GM10847 (cell line): ENCODE measurements around the gene GALNT10.

Experiments
- POLR2A ChIP-seq: IDR thresholded peaks from 2 replicates; pipeline ENCODE4 v1.6.1; 2011; ENCODE audit not compliant: insufficient read length; ENCODE audit errors: extremely low read depth

GALNT10 gene

DNA sequence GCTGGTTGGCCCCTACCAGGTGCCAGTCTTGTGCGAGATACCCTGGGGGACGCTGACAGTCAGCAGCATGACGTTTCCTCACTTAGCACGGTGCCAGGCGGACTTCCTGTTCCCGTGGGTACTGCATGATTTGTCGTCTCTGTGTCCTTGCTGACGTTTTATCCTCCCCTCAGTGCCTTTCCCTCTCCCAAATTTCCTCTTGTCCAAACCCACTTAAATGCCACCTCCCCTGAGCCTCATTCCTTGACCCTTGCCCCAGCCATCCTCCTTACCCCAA lies 194.6 kb downstream of the GALNT10 start:
- no peak for TF ChIP-seq POLR2A

GRCh38 chr5:154386952-154387629 lies 196.6 kb downstream of the GALNT10 start:
- TF ChIP-seq POLR2A, result no peak

- no peak for TF ChIP-seq POLR2A
Measured at GRCh38 chr5:154388842-154389241, 198.3 kb downstream of the GALNT10 start.

- no peak for TF ChIP-seq POLR2A
Measured at GRCh38 chr5:154390096-154390495, 199.6 kb downstream of the GALNT10 start.

DNA sequence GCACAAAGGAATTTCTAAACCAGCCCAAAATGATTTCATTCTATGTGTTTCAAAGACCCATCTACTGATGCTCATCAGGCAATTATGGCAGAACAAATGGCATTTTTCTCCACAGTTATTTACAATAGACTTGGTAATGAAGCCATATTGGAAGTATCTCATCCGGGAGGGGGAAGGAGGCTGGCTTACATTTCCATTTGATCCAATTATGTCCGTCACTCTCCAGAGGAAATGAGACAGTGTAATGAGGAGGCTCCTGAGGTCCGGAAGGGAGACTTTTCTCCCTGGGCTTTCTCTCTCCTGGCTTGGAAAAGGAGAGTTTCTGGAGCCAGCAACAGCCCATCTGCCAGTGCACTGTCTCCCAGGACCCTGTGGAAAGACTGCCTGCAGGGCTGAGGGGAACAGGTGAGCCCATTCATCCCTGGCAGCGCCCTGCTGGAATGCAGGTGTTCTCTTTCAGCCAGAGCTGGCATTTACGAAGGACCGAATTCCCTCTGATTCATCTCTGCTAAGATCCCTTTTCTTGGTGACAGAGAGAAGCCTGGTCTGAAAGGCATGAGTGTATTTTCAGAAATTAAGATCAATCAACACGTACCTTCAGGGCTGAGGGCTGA lies 200.3 kb downstream of the GALNT10 start:
- TF ChIP-seq POLR2A, result no peak

GRCh38 chr5:154391788-154392187 lies 201.3 kb downstream of the GALNT10 start:
- TF ChIP-seq POLR2A, result no peak

- no peak for TF ChIP-seq POLR2A
Measured at GRCh38 chr5:154393850-154394249, 203.3 kb downstream of the GALNT10 start.

DNA sequence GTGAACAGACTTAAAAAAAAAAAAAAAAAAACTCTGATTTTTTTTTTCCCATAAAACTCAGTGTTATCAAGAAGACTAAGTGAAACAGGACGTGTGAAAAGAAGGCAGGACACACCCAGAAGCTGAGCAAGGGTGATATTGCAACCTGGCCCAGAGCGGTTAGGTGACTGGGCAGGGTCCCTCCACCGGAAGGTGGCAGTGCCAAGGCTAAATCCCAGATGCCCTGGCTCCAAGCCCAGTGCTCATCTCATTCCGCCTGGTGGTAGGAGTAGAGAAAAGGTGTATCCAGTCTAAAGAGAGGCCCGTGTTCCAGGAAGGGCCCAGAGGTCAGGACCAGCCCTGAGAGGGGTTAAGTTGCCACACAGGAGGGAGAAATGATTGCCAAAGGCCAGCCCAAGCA lies 203.8 kb downstream of the GALNT10 start:
- no peak for TF ChIP-seq POLR2A

GRCh38 chr5:154395407-154396106 lies 205.0 kb downstream of the GALNT10 start:
- TF ChIP-seq POLR2A, result no peak

DNA sequence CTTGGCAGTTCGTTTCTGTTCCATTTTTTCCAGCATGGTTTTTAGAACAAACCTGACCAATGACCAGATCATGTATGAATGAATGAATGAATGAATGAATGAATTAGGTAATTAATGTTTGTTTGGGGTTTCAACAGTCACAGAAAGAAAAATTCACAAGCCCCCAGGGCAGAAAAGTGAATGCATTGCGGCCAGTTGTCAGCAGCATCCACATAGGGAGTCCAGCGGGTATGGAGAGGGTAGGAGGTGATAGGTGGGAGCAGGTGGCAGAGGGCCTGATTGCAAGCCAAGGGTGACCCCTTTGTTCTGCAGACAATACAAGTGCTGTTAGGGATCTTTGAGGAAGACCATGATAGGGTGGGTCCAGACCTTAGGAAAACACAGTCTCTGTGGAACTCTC lies 205.6 kb downstream of the GALNT10 start:
- no peak for TF ChIP-seq POLR2A

DNA sequence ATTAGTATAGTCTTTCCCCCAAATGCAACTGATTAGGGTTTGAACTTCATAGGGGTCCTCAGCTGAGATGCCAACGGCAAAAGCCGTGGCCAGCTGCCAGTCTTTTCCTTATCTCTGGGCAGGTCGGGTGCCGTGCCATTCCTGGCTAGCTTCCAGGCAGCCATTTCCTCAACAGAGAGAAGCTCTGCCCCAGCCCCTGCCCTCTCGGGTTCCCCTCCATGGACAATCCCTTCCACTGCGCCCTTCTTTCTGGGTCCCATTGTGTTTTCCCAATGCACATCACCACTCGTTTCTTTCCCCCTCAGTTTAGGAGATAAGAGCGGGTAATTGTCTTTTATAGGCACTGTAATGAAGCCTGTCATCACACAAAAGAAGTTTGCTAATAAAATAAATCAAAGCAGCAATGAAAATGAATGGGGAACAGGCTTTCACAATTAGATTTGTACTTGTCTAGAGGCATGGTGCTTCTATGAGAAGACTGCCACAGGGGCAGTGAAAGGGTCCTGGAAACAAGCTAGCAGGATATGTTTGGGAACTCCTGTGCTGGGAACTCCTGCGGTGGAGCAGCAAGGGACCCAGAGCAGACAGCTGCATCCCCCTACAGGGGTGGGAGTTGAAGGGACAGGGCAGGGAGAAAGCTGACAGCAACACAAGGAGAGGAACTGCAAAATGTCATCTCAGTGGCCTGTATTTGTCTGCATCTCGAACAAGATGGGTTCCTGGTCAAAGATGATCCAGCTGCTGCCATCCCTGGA lies 207.3 kb downstream of the GALNT10 start:
- TF ChIP-seq POLR2A, result no peak

GRCh38 chr5:154400678-154401077 lies 210.1 kb downstream of the GALNT10 start:
- TF ChIP-seq POLR2A, result no peak

DNA sequence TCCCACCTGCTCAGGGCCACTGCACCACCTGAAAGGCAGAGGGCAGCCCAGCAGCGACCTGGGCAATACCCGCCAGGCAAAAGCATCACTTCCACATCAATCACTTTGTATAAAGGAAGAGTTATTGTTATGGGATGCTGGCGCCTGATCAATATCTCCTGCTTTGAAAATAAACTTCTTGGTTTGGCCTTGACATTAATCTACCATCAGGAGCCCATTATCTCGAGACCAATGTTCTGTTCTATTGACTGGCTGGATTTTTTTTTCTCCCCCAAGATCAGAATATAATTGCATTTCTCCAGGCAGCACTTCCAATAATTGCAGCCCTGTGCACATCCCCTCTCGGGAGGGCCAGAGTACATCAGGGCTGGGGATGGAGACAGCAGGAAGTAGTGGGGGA lies 210.8 kb downstream of the GALNT10 start:
- TF ChIP-seq POLR2A, result no peak

DNA sequence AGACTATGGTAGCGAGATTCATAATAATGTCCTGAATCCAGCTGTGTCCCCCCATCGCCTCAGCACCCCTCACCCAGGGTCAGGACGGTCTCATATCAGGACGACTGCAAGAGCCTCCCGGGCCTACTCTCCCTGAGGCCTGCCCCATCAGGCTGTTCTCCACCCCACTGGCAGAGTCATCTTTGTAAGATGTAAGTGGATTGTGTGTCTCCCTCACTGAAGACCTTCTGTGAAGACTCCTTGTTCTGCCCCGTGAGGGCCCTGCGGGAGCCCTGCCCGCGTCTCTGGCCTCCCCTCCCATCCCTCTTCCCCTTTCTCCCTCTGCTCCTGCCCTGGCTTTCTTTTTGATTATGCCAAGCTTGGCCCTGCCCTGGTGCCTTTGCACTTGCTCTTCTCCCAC lies 211.4 kb downstream of the GALNT10 start:
- TF ChIP-seq POLR2A, result no peak

- no peak for TF ChIP-seq POLR2A
Measured at GRCh38 chr5:154402611-154403010, 212.1 kb downstream of the GALNT10 start.

- no peak for TF ChIP-seq POLR2A
Measured at GRCh38 chr5:154403234-154403633, 212.7 kb downstream of the GALNT10 start.
